Anterior cingulate cortex (tissue), 58 donors: ENCODE data around the gene SYMPK.

Experiments
- DNase-seq, 58 donors: peaks; one replicate each; lab custom pipeline; 2025; lab: John Stamatoyannopoulos, UW

The SYMPK gene

GRCh38 chr19:45886427-45887199 lies 23.7 kb upstream of the SYMPK start:
- peak; percentile 57 to 93 (median 87) for DNase-seq

- DNase-seq: peak in 57 of 58 donors; percentile 62 to 93 (median 86)
Observed at GRCh38 chr19:45885556-45886426, 22.8 kb upstream of the SYMPK start, which contains the start of gene IRF2BP1. TSS of gene IRF2BP1 (minus strand) at chr19:45886141. CDS start at chr19:45885774, 367 bp downstream.

- DNase-seq: peak in 5 of 58 donors; percentile 6 to 32 (median 18)
Observed at GRCh38 chr19:45884682-45885555, 22.0 kb upstream of the SYMPK start.

- no peak for DNase-seq
Observed at GRCh38 chr19:45883881-45884681, 21.1 kb upstream of the SYMPK start.

GRCh38 chr19:45883586-45883880 lies 20.6 kb upstream of the SYMPK start:
- DNase-seq: no peak

GRCh38 chr19:45882652-45883585 lies 20.0 kb upstream of the SYMPK start:
- peak in 36 of 58 donors; percentile 2 to 64 (median 28) for DNase-seq

- no peak for DNase-seq
Observed at GRCh38 chr19:45881909-45882528, 19.1 kb upstream of the SYMPK start.

- DNase-seq: no peak
Observed at GRCh38 chr19:45881082-45881908, 18.3 kb upstream of the SYMPK start.

GRCh38 chr19:45879971-45880370 lies 17.0 kb upstream of the SYMPK start:
- no peak for DNase-seq

GRCh38 chr19:45879055-45879454 lies 16.1 kb upstream of the SYMPK start:
- no peak for DNase-seq

- no peak for DNase-seq
Observed at GRCh38 chr19:45878043-45878794, 15.3 kb upstream of the SYMPK start.

GRCh38 chr19:45876411-45877197 lies 13.7 kb upstream of the SYMPK start:
- no peak for DNase-seq

- no peak for DNase-seq
Observed at GRCh38 chr19:45876161-45876410, 13.1 kb upstream of the SYMPK start.

- no peak for DNase-seq
Observed at GRCh38 chr19:45874620-45874966, 11.6 kb upstream of the SYMPK start.

- no peak for DNase-seq
Observed at GRCh38 chr19:45873219-45873772, 10.3 kb upstream of the SYMPK start.
